Gastrocnemius medialis (tissue), 4 donors: ENCODE results near the gene C1orf94.
A peak's percentile ranks its signal among the peaks of the same experiment; 100 is the strongest.

ENCODE experiments used
- POLR2A ChIP-seq, 2 donors: fragments of 450-650 bp; IDR thresholded peaks; one replicate each; pipeline ENCODE4 v1.6.1; 2017; ENCODE audit warnings: antibody characterized with exemption in 2 of 2, mild to moderate bottlenecking in 2 of 2, moderate library complexity in 2 of 2
- TF ChIP-seq, protein P1 (sequence below), 5 experiments: fragments of 450-650 bp in 3 of 5; fragments of 200-600 bp in 2 of 5; sonication (generic) in 2 of 5; IDR thresholded peaks in 4 of 5; conservative IDR thresholded peaks in 1 of 5; 1 replicate in 4 of 5; 2 replicates in 1 of 5; pipeline ENCODE4 v1.5.1; 2016 to 2019; ENCODE audit warnings: antibody characterized with exemption in 5 of 5, mild to moderate bottlenecking in 3 of 5, moderate library complexity in 3 of 5

- TF ChIP-seq, protein P1, sequence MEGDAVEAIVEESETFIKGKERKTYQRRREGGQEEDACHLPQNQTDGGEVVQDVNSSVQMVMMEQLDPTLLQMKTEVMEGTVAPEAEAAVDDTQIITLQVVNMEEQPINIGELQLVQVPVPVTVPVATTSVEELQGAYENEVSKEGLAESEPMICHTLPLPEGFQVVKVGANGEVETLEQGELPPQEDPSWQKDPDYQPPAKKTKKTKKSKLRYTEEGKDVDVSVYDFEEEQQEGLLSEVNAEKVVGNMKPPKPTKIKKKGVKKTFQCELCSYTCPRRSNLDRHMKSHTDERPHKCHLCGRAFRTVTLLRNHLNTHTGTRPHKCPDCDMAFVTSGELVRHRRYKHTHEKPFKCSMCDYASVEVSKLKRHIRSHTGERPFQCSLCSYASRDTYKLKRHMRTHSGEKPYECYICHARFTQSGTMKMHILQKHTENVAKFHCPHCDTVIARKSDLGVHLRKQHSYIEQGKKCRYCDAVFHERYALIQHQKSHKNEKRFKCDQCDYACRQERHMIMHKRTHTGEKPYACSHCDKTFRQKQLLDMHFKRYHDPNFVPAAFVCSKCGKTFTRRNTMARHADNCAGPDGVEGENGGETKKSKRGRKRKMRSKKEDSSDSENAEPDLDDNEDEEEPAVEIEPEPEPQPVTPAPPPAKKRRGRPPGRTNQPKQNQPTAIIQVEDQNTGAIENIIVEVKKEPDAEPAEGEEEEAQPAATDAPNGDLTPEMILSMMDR (IDR thresholded peaks at IDR 0.05 in 4 of 5, conservative IDR thresholded peaks at IDR 0.05 in 1 of 5): peak in 4 of 5 experiments; percentile 3 to 41 (median 32)
- TF ChIP-seq POLR2A (IDR thresholded peaks at IDR 0.05): no peak
Observed at GRCh38 chr1:34162852-34163766, 13.6 kb upstream of the C1orf94 start.
